HG02798 (cell line): ENCODE data around the gene MXI1.

Experiments used
- ATAC-seq: cut with Tn5 transposase; IDR thresholded peaks from one replicate; pipeline ENCODE4 v1.9.1; 2021; ENCODE audit warnings: mild to moderate bottlenecking; ENCODE audit not compliant: unreplicated experiment, poor library complexity

Gene MXI1

GRCh38 chr10:110207011-110207804, at the start of gene MXI1:
Gene MXI1 (plus strand): TSS chr10:110207605. CDS start chr10:110207809, 204 bp downstream.
- peak; percentile 56 for ATAC-seq

DNA sequence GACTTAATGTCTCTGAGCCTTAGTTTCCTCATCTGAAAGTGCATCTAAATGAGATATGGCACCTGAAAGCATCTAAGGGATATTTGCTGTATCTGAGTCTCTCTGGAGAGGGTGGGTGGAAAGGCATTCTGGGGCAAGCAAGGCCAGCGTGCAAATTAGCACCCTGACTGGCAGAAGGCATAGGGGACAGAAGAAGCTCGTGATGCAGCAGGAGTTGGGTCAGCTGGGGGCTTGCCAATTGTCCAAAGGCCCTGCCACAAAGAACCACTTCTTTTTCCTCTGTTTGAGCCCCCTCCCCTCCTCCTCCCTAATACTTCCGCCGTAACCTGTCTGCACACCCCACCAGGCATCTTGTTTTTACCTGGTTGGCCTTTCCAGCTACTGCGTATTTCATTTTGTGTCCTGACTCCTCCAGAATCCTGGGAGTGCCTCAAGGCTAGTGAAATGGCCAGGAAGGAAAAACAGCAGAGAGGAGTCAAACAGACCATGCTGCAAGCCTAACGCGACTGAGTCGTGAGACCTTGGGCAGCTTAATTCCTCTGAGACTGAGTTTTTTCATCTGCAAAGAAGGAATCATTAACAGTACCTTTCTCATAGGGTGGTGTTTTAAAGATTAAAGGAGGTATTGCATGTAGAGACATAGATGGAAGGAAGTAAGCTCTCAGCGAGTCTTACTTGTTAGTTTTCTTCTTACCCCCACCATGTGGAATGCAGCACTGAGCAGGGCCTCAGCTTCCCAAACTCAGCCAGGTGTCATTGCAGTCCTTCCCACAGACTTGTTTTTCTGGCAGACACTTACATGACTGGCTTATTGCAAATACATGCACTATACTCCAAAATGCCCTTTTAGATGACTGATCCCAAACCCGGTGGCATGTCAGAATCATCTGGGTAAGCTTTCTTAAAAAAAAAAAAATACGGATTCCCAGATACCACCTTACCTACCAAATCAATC, 49.1 kb upstream of the MXI1 start:
- no peak for ATAC-seq

DNA sequence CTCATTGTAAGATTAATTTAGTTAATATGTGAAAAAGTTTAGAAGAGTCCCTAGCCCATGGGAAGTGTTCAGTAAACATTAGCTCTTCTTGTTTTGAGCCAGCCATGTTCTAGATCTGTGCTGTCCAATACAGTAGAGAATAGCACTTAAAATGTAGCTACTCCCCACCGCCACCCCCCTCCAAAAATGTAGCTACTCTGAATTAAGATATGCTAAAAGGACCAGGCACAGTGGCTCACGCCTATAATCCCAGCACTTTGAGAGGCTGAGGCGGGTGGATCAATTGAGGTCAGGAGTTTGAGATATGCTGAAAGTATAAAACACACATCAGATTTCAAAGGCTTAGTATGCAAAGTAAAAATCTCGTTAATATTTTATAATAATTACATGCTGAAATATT, 47.3 kb upstream of the MXI1 start:
- no peak for ATAC-seq

- ATAC-seq: no peak
Observed at GRCh38 chr10:110160522-110160921, 46.9 kb upstream of the MXI1 start.

DNA sequence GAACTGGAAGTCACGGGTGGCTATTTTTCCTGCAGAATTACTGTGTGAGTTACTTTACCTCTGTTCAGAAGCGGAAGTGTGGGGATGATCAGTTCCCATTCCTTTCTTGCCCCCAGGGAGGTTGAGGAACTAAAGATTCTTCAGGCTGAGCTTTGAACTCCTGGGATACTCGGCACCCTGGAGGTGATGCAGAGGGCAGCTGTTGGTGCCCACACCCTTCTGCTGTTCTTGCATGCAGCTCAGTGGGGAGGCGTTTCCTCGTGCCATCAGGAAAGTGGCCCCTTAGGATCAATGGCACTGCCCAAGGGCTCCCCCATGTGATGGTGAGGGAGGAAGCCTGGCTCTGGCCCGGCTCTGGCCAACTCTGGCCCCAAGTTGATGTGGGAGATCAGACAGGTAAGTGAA, 44.7 kb upstream of the MXI1 start:
- ATAC-seq: no peak

DNA sequence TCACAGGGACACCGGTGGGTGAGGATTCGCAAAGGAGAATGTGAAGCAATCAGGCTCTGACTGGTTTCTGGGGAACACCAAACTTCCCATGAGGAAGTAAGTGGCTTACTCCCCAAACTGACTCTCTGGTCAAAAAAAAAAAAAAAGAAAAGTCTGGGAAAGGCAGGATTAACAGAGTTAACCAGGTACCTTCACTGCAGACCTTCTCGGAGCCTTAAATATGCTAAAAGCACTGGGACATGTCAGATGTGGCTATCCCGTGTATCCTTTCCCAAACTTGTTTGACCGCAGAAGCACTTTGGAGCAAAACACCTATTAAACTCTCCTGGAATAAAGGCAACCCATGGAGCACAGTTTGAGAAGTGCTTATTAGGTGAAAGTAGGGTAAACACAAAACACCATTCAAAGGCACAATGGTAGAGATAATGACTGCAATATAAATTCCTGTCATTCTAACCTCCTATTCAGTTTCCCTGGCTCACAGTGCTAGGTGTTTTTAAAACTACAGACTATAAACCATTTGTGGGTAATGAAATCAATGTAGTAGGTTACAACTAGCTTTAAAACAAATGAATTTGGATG, 44.1 kb upstream of the MXI1 start:
- ATAC-seq: no peak

DNA sequence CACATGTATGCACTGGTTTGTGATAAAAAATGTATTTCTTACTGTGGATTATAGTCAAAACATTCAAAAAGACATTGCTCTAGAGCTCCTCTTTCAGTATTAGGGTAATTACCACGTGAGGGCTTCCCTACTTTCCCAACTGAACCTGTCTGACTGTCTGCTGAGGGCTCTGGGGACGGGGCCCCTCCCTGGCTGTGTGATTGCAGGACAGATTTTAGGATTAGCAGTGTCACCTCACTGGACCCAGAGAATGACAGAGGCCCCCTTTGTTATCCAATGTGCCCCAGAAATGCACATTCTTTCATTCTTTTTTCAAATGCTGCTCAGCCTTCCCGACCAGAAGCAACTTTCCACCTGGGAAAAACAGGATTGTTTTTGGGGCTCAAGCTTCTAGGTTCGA, 43.6 kb upstream of the MXI1 start:
- no peak for ATAC-seq

GRCh38 chr10:110165239-110165638, 42.2 kb upstream of the MXI1 start:
- no peak for ATAC-seq

DNA sequence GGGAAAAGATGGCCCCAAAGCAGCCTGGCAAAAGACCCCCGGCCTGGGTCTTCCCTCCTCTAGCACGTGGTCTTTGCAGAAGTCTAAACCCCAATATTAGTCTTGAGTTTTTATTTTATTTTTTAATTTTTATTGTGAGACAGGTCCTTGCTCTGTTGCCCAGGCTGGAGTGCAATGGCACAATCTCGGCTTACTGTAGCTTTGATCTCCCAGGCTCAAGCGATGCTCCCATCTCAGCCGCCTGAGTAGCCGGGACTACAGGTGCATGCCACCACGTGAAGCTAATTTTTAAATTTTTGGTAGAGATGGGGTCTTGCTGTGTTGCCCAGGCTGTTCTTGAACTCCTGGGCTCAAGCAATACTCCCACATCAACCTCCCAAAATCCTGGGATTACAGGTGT, 40.3 kb upstream of the MXI1 start:
- no peak for ATAC-seq

- no peak for ATAC-seq
Observed at GRCh38 chr10:110168601-110169481, 38.6 kb upstream of the MXI1 start.

GRCh38 chr10:110169586-110169985, 37.8 kb upstream of the MXI1 start:
- no peak for ATAC-seq

GRCh38 chr10:110170142-110170971, 37.0 kb upstream of the MXI1 start:
- ATAC-seq: no peak

DNA sequence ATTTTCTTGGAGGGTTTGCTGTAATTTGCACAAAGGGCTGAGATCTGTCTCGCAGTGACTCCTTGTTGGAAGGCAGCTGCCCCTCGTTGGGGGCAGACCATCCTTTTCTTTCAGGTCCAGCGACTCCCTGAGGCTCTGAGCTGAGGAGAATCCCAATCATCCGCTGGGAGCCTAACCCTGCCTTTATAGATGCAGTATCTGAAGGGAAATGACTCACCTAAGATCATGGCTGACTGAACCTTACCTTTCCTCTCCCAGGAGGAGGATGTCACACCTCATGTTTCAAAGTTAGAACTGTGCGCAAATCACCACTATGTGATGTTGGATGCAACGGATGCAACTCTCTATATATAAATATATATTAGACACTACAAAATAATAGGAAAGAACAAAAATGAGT, 36.4 kb upstream of the MXI1 start:
- ATAC-seq: no peak

DNA sequence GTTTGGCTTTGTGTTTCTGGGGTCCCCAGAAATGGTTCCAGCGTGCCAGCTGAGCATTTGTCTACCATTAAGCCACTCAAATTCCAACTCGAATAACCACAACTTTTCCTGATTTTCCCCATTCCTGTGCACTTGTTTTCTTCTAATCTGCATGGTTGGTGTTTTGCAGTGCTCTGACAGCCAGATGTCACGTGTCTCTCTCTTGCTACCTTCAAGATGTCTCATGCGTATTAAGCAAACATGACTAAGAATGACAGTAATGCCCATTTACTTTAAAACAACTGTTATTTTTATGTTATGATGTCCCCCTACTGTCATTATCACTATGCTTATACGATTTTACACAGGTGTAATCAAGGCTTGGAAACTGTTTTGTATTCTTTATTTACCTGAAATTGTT, 35.2 kb upstream of the MXI1 start:
- no peak for ATAC-seq

DNA sequence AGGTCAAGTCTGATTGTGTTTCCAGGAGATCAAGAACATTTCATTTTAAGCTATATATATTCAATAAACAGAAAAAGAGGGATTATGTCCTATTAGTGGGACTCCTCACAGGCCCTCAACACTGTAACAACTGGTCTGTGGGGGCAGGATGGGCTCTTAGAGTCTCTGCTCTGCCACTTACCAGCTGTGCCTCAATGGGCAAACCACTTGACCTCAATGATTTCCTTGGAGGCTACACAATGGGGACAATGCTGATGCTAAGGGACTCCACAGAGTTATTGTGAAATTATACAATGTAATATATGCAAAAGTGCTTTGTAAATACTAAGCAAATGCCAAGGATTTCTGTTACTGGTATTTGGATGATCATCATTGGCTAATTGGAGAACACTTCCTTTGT, 33.2 kb upstream of the MXI1 start:
- ATAC-seq: no peak

- no peak for ATAC-seq
Observed at GRCh38 chr10:110174816-110175215, 32.6 kb upstream of the MXI1 start.

DNA sequence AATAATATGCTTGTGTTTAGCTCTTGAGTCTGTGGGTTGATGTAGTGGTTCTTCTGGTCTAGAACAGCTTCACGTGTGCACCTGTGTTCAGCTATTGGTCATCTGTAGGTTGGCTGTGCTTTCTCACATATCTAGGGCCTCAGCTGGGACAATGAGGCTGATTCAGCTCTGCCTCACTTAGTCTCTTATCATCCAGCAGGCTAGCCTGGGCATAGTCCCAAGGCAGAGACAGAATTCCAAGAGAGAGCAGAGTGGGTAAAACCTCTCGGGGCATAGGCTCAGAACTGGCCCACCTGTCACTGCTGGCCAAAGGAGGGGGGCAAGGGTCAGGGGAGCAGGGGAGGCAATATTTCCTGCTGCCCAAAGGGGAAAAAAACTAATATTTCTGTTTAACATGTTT, 32.0 kb upstream of the MXI1 start:
- ATAC-seq: peak; percentile 45

- ATAC-seq: no peak
Observed at GRCh38 chr10:110176141-110177030, 31.0 kb upstream of the MXI1 start.
